Measurements from ENCODE around the gene KMO. TPM values are rescaled to one million over a fixed set of nuclear protein-coding genes. Genes with fewer than 3 reads are reported as not detected.
A peak's percentile ranks its signal among the peaks of the same experiment; 100 is the strongest.

The KMO gene
- total and polyA plus RNA-seq, 2 of the 13 experiments (the other 11 are each of a cell fraction or from before 2014, with no cell fraction given): 0.01 TPM; not detected in 1

DNA sequence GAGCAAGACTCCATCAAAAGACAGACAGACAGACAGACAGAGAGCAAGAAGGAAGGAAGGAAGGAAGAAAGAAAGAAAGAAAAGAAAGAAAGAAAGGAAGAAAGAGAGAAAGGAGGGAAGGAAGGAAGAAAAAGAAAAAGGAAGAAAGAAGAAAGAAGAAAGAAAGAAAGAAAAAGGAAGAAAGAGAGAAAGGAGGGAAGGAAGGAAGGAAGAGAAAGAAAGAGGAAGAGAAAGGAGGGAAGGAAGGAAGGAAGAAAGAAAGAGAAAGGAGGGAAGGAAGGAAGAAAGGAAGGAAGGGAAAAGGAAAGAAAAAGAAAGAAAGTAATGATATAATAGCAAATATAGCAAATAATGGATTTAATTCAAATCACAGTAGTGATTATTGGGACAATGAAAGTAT, 75.3 kb downstream of the KMO start:
- Histone ChIP-seq H2AFZ (ENCODE audit: low read length) (no peak overlapping the region), H3K27me3 (ENCODE audit: control insufficient read depth in 1 of 2, insufficient read depth in 2 of 2, low read length in 2 of 2) (no peaks in the 10 kb centered on the region), H3K4me2 (ENCODE audit: low read depth, low read length) (no peak overlapping the region), H3K9ac (ENCODE audit: insufficient read depth, low read depth, low read length) (no peak overlapping the region), H3K79me2 (ENCODE audit: insufficient read depth, low read length) (no peaks in the 10 kb centered on the region), H3K9me3 (ENCODE audit: low read length) (no peaks in the 10 kb centered on the region), H3K4me1 (ENCODE audit: insufficient read depth, low read length) (peaks cover 10% of the 10 kb centered on the region), H4K20me1 (ENCODE audit: insufficient read depth, low read length) (no peaks in the 10 kb centered on the region; the same call in 1 of the 2 replicates), H3K36me3 (replicated peaks in 1 of 2; ENCODE audit: control insufficient read depth in 1 of 2, insufficient read depth in 2 of 2, low read length in 2 of 2) (no peaks in the 10 kb centered on the region), H3K4me3 (replicated peaks in 1 of 3; ENCODE audit: insufficient read depth in 1 of 3, low read depth in 2 of 3, low read length in 3 of 3) (no peak overlapping the region), H3K27ac (ENCODE audit: extremely low read length, insufficient read depth, low read length) (no peak overlapping the region)
- ATAC-seq: no peak
- no peak for DNase-seq (ENCODE audit: low spot score)
- in situ Hi-C loops (cut with HindIII; ENCODE audit: extremely low pct_ligation_motif_present, low pct_unique_long_range_greater_than_20kb): no loop called here
- intact Hi-C loops (cut with micrococcal nuclease; ENCODE audit: unreplicated experiment): no loop called here
- POLR2A ChIA-PET: no interaction called here
- CTCF ChIA-PET (ENCODE audit: low intra/inter-chr PET ratio, low total read pairs): no interaction called here
- no peak for FAIRE-seq
- BruUV-seq (replicated peaks): no TSS peak
- TF ChIP-seq, protein P1, sequence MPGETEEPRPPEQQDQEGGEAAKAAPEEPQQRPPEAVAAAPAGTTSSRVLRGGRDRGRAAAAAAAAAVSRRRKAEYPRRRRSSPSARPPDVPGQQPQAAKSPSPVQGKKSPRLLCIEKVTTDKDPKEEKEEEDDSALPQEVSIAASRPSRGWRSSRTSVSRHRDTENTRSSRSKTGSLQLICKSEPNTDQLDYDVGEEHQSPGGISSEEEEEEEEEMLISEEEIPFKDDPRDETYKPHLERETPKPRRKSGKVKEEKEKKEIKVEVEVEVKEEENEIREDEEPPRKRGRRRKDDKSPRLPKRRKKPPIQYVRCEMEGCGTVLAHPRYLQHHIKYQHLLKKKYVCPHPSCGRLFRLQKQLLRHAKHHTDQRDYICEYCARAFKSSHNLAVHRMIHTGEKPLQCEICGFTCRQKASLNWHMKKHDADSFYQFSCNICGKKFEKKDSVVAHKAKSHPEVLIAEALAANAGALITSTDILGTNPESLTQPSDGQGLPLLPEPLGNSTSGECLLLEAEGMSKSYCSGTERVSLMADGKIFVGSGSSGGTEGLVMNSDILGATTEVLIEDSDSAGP (CRISPR knock-in tag; IDR thresholded peaks at IDR 0.05; ENCODE audit: borderline replicate concordance): no peak
- TF ChIP-seq PLRG1 (conservative IDR thresholded peaks at IDR 0.05) (peak; percentile 73; the same call in 1 of the 2 replicates), GABPA (IDR thresholded peaks at IDR 0.05; ENCODE audit: low read depth, low read length) (no peak), GABPA (CRISPR knock-in tag; IDR thresholded peaks at IDR 0.05; ENCODE audit: low read depth) (no peak), KLF16 (CRISPR knock-in tag; IDR thresholded peaks at IDR 0.05) (no peak), ZNF709 (CRISPR knock-in tag; IDR thresholded peaks at IDR 0.05) (no peak), SNAI1 (CRISPR knock-in tag; IDR thresholded peaks at IDR 0.05; ENCODE audit: borderline replicate concordance) (no peak), POLR2AphosphoS5 (IDR thresholded peaks at IDR 0.05; ENCODE audit: low read depth, low read length) (no peak)

Measured in HepG2 (cell line).